BLaER1 treated with 17β-estradiol and CSF1 and Interleukin-3, amounts not matched to agents 10 nM and 100 nM (cell line): ENCODE results near the gene TUBGCP5.
"Not testable (repeated sequence)": the region's sequence is repeated elsewhere in the genome, so short reads cannot be mapped to it uniquely, and the experiment has no call there.

Source experiments
- H3K27ac ChIP-seq, 11 experiments: shearing (Covaris generic); formaldehyde crosslinking; 2 replicates each; pipeline ENCODE4 v1.8.1; 2022
- H3K27me3 ChIP-seq, 11 experiments: shearing (Covaris generic); formaldehyde crosslinking; 2 replicates each; pipeline ENCODE4 v1.8.1; 2022
- H3K36me3 ChIP-seq, 11 experiments: shearing (Covaris generic); formaldehyde crosslinking; 2 replicates each; pipeline ENCODE4 v1.8.1; 2022
- H3K4me1 ChIP-seq, 10 experiments: shearing (Covaris generic); formaldehyde crosslinking; 2 replicates each; pipeline ENCODE4 v1.8.1; 2022
- H3K4me2 ChIP-seq, 11 experiments: shearing (Covaris generic); formaldehyde crosslinking; 2 replicates each; pipeline ENCODE4 v1.8.1; 2022
- H3K4me3 ChIP-seq, 10 experiments: shearing (Covaris generic); formaldehyde crosslinking; 2 replicates each; pipeline ENCODE4 v1.8.1; 2022
- H3K9ac ChIP-seq, 11 experiments: shearing (Covaris generic); formaldehyde crosslinking; 2 replicates each; pipeline ENCODE4 v1.8.1; 2022
- H3K9me3 ChIP-seq, 11 experiments: shearing (Covaris generic); formaldehyde crosslinking; replicated peaks in 1 of 11; 2 replicates each; pipeline ENCODE4 v1.8.1; 2022
- H4K20me1 ChIP-seq, 11 experiments: shearing (Covaris generic); formaldehyde crosslinking; 2 replicates each; pipeline ENCODE4 v1.8.1; 2022
- Cebpa-rat ChIP-seq, 11 experiments: shearing (Covaris generic); IDR thresholded peaks; 2 replicates each; pipeline ENCODE4 v1.8.1; 2022

Gene TUBGCP5

DNA sequence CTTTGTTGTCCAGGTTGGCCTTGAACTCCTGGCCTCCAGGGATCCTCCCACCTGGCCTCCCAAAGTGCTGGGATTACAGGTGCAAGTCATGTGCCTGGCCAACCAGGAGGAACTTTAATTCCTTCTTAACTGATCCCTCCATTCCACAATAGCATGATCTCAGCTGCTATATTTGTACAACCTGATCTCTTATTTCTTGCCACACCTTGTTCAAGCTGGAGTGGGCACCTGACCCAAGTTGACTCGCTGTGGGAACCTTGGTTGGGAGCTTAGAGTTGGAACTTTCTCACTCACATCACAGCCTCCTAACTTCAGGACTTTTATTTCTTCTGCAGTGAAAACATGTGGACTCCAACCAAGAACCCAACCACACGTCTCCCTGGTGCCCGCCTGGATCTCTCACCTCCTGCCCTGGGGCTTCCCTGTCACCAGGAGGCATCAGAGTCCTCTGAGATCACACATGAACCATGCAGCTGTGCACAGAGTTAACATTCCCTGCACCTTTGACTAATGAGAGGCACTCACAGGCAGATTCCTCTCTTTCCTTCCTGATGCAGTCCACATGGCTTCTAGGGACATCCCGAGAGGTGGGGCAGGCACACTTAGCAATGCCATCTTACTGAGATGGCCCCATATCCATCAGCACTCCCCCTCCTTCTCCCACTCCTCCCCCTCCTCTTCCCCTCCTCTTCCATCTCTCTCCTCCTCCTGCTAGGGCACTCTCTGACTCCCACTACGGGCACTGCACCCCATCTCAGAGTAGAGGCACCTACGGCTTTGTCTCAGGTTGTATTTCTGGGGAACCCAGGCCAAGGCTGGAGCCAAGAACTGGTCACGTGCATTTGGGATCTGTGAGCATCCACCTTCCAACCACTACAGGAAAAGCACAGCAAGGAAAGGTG is 49.5 kb downstream of the TUBGCP5 start:
- no peak for TF ChIP-seq Cebpa-rat (IDR thresholded peaks at IDR 0.05)
- no peaks in the 10 kb centered on the region for H4K20me1 ChIP-seq
- peaks cover 0 to 14% (median 0%) of the 10 kb centered on the region in 10 experiments; a peak in 4 of 20 replicates for H3K4me1 ChIP-seq
- H3K9ac ChIP-seq: no peak overlapping the region
- no peak overlapping the region for H3K4me3 ChIP-seq
- no peaks in the 10 kb centered on the region for H3K9me3 ChIP-seq
- H3K4me2 ChIP-seq: no peak overlapping the region
- H3K27me3 ChIP-seq: no peaks in the 10 kb centered on the region
- H3K36me3 ChIP-seq: peaks cover 10 to 19% (median 12%) of the 10 kb centered on the region in 11 experiments
- H3K27ac ChIP-seq: no peak overlapping the region

DNA sequence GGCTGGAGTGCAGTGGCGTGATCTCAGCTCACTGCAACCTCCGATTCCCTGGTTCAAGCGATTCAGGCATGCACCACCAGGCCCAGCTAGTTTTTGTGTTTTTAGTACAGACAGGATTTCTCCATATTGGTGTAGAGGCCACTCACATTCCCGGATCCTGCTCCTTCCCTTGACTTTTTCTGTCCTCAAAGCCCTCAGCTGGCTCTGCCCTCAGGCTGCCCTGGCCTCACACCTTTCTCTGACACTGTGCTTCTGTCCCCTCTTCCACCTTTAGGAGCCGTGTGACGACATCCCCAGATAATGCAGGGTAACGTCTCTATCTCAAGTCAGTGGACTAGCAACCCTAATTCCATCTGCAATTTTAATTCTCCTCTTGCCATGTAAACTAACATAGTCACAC is 50.6 kb downstream of the TUBGCP5 start:
- Histone ChIP-seq H3K4me1 (peaks cover 0 to 14% (median 0%) of the 10 kb centered on the region in 10 experiments; a peak in 4 of 20 replicates), H3K4me2 (no peak overlapping the region), H3K27ac (no peak overlapping the region), H3K9me3 (no peaks in the 10 kb centered on the region), H4K20me1 (no peaks in the 10 kb centered on the region), H3K27me3 (no peaks in the 10 kb centered on the region), H3K4me3 (no peak overlapping the region), H3K36me3 (peaks cover 2 to 9% (median 2%) of the 10 kb centered on the region in 11 experiments; a peak in 20 of 22 replicates), H3K9ac (no peak overlapping the region)
- no peak for TF ChIP-seq Cebpa-rat (IDR thresholded peaks at IDR 0.05)

DNA sequence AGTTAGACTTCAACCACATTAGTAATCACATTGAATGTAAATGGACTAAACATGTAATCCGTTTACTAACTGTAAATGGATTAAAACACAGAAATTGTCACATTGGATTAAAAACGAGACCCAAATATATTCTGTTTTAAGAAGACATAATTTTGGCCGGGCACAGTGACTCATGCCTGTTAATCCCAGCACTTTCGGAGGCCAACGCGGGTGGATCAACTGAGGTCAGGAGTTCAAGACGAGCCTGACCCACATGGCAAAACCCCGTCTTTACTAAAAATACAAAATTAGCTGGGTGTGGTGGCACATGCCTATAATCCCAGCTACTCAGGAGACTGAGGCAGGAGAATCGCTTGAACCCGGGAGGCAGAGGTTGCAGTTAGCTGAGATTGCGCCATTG is 57.4 kb downstream of the TUBGCP5 start:
- not testable (repeated sequence) for H3K4me3 ChIP-seq, H3K36me3 ChIP-seq, H3K9ac ChIP-seq, H3K27ac ChIP-seq, H3K9me3 ChIP-seq
- peaks cover 24 to 29% (median 27%) of the 10 kb centered on the region in 11 experiments for H4K20me1 ChIP-seq
- H3K4me2 ChIP-seq: 0 out of 22 replicates have a peak overlapping the region, but pooled peaks of 1 of the 11 experiments have one; percentile 99
- peaks cover 0 to 24% (median 13%) of the 10 kb centered on the region in 11 experiments; a peak in 17 of 22 replicates for H3K27me3 ChIP-seq
- peaks cover 9 to 28% (median 21%) of the 10 kb centered on the region in 10 experiments for H3K4me1 ChIP-seq

DNA sequence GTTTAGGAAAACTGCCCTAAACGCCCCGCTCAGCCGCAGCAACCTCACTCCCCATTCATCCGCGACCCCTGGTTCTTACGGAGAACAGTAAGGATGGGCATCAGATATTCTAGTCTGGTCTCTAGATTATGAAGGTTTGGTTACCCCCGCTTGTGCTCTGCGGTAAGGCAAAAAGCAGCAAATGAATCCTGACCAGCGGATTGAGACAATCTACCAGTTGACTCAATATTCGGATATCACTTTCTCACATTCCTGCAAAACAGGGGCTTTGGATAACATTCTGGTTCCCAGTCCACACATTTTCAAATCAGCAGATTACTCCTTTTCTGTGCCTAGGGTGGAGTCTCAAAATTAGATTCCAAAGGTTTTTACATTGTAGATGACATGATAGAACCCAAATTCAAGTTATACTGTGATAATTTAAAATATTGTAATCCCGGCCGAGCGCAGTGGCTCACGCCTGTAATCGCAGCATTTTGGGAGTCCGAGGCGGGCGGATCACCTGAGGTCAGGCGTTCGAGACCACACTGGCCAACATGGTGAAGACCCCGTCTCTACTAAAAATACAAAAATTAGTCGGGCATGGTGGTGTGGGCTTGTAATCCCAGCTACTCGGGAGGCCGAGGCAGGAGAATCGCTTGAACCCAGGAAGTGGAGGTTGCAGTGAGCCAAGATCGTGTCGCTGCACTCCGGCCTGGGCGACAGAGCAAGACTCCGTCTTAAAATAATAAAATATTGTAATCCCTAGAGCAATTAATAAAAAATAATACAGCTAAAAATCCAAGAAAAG is 58.1 kb downstream of the TUBGCP5 start:
- peak overlapping the region in 10 of 11 experiments; percentile 77 to 84 (median 80); a peak in 18 of 22 replicates for H3K9ac ChIP-seq
- H3K9me3 ChIP-seq: no peaks in the 10 kb centered on the region
- peak overlapping the region; percentile 90 to 100 (median 98) for H3K4me2 ChIP-seq
- H3K4me1 ChIP-seq: peaks cover 9 to 35% (median 20%) of the 10 kb centered on the region in 10 experiments
- peaks cover 27 to 36% (median 34%) of the 10 kb centered on the region in 11 experiments for H4K20me1 ChIP-seq
- H3K36me3 ChIP-seq: no peaks in the 10 kb centered on the region
- H3K4me3 ChIP-seq: peak overlapping the region; percentile 80 to 97 (median 88)
- no peak for TF ChIP-seq Cebpa-rat (IDR thresholded peaks at IDR 0.05)
- H3K27me3 ChIP-seq: peaks cover 0 to 24% (median 13%) of the 10 kb centered on the region in 11 experiments; a peak in 17 of 22 replicates
- peak overlapping the region in 2 of 11 experiments; percentile 71 to 78; a peak in 4 of 22 replicates for H3K27ac ChIP-seq

DNA sequence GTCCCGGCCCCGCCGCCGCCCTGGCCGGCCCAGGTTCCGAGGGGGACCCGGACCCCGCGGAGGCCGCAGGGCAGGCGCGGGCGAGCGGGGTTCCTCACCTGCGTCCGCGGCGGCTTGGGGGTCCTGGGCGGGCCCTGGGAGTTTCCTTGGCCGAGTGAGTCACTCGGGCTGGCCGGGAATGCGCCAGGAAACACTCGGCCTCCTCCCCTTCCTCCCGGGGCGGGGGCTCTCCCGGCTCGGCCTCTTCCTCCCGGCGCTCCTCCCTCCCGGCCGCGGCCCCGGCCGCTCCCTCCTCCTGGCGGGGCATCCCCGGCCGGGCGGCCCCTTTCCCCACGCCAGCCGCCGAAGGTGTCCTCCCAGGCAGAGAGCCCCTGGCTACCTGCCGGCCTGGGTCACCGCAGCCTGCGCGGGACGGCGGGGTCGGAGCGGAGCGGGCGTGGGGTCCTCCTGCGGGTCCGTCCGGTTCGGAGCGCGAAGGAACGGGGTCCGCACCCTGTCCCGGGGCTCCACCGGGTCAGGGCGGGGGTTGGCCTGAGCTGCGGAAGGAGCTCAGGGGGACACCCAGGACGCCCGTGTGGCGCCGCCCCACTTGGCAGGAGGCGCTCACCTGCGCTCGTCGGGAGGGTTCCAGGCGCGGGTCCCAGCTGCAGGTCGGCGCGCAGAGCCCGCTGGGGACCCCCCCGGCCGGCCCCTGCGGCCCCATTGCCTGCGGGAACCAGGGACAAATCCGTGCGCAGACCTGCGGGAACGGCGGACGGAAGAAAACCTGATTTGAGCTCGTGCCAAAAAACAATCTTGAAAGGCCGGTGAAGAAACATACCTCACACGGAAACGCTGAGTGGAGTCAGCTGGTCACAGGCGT is 58.9 kb downstream of the TUBGCP5 start, which contains the start of gene CYFIP1:
TSS of gene CYFIP1 (minus strand) at position 180 of the 862 bp plus-strand sequence. CDS start 33,083 bp downstream, outside the sequence.
- Histone ChIP-seq H3K4me2 (peak within 1 kb of the TSS; percentile 92 to 100 (median 99)), H3K4me3 (peak within 1 kb of the TSS; percentile 80 to 97 (median 88)), H3K4me1 (peaks cover 12 to 43% (median 23%) of the 10 kb centered on the region in 10 experiments), H3K9ac (peak within 1 kb of the TSS; percentile 71 to 84 (median 79)), H3K36me3 (no peaks in the 10 kb centered on the region), H3K27me3 (peaks cover 0 to 24% (median 13%) of the 10 kb centered on the region in 11 experiments; a peak in 17 of 22 replicates), H3K9me3 (no peaks in the 10 kb centered on the region), H4K20me1 (peaks cover 27 to 42% (median 38%) of the 10 kb centered on the region in 11 experiments), H3K27ac (peak within 1 kb of the TSS; percentile 46 to 78 (median 64); a peak in 21 of 22 replicates)
- TF ChIP-seq Cebpa-rat (IDR thresholded peaks at IDR 0.05): no peak

DNA sequence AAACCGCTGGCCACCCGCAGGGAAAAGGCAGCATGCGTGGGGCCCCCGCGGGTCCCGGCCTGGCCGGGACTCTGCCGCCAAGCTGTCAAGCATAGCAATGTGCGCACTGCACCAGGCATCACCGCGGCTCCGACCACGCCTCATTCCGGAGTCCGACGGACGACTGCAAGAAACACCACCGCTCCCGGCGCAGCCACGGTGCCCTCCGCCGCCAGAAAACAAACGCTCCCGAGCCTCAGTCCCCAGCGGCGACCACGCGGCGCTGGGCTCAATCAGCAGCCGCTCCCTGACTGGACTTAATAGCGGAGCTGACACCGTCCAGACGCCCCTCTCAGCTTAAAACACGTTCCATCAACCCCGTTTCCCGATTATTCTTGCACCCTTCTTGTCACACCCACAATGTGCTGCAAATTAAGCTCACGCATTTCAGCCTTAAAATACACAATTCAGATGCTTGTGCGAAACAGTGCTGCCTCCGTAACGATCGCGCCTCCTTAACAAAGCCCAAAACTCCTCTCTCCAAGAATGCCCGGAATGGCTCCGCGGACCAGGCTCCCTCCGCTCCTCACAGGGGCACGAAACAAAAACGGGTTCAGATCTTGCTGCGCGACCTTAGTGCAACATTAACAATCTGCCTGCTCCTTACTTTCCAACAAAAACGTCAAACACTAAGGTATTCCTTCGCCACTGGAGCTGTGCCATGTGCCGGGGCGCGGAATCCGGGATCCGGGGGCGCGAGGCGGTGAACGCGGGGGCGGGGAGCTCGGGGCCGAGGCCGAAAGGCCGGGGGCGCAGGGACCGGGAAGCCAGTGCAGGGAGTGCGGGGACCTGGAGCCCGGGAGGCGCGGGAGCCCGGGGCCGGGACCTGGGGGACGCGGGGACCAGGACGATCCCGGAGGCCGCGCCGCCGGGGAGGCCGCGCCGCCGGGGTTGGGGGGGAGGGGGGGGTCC is 59.9 kb downstream of the TUBGCP5 start:
- Histone ChIP-seq H3K9ac (peak overlapping the region; percentile 71 to 84 (median 79)), H3K4me3 (peak overlapping the region; percentile 80 to 97 (median 88)), H3K27ac (peak overlapping the region; percentile 46 to 78 (median 64); a peak in 20 of 22 replicates), H3K36me3 (no peaks in the 10 kb centered on the region), H3K9me3 (no peaks in the 10 kb centered on the region), H3K4me1 (peaks cover 21 to 52% (median 32%) of the 10 kb centered on the region in 10 experiments), H4K20me1 (peaks cover 29 to 52% (median 40%) of the 10 kb centered on the region in 11 experiments), H3K4me2 (peak overlapping the region; percentile 92 to 100 (median 99)), H3K27me3 (peaks cover 0 to 24% (median 13%) of the 10 kb centered on the region in 11 experiments; a peak in 17 of 22 replicates)
- no peak for TF ChIP-seq Cebpa-rat (IDR thresholded peaks at IDR 0.05)

DNA sequence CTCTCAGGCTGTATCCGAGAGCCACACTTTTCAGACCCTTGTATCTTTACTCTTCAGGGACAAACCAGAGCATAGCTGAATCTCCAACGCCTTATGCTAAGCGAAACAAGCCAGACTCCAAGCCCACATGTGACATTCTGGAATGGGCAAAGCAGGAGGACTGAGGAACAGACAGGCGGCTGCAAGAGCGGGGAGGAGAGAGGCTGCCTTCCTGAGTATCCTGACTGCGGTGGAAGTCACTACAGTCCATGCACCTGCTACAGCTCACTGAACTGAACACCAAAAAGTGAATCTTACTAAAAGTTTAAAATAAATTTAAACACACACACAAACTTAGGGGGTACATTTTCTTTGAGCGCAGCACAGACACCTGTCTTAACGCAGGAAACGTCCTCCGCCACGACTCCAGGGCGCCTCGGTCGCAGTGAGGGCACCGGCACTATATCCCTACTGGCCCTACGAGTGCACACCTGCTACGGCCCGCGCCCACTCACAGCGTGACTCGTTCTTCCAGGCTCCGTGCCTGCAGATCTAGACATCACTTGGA is 60.6 kb downstream of the TUBGCP5 start:
- Histone ChIP-seq H3K36me3 (no peaks in the 10 kb centered on the region), H3K9ac (peak overlapping the region; percentile 71 to 84 (median 79)), H3K27me3 (peaks cover 0 to 24% (median 13%) of the 10 kb centered on the region in 11 experiments; a peak in 17 of 22 replicates), H3K4me2 (peak overlapping the region; percentile 92 to 100 (median 99)), H3K27ac (peak overlapping the region in 5 of 11 experiments; percentile 64 to 78 (median 71); a peak in 7 of 22 replicates), H4K20me1 (peaks cover 36 to 59% (median 47%) of the 10 kb centered on the region in 11 experiments), H3K4me1 (peaks cover 28 to 60% (median 39%) of the 10 kb centered on the region in 10 experiments), H3K9me3 (no peaks in the 10 kb centered on the region), H3K4me3 (peak overlapping the region; percentile 80 to 97 (median 88))
- no peak for TF ChIP-seq Cebpa-rat (IDR thresholded peaks at IDR 0.05)
